ENCODE measurements around the gene HRH3. TPM values are rescaled to one million over a fixed set of nuclear protein-coding genes. Genes with fewer than 3 reads are reported as not detected.

Gene HRH3
- total RNA-seq, 1 donor from 2014 or later, result not detected

DNA sequence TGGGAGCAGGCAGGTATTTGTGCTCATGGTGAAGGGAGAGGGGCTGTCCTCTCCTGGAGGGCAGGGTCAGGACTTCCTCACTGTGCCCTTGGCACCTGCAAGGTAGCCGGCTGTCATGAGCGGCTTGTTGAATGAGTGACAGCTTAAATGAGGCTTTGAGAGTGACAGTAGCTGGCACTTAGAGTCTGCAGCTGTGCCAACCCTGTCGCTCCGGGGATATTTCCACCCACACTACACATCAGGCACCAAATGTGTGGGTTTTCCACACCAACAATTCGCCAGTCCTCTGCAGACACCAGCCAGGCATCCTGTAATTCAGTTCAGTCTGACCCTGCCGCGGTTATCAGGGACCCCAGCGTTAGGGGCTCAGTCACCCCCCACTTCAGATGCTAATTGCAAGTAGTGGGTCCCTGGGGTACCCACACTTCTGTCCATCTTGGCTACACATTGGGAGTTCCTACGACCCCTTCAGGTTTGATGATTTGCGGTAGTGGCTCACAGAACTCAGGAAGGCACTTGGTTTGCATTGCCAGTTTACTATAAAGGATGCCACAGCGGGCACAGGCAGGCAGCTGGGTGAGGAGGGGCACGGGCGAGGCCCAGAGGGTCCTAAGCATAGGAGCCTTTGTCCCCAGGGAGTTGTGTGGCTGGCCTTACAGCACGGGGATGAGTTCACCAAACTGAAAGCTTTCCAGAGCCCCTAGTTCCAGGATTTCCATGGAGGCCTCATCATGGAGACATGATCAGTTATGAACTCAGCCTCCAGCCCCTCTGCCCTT lies 28.1 kb downstream of the HRH3 start:
- Histone ChIP-seq H3K4me3 (ENCODE audit: low read depth, low read length) (no peak overlapping the region), H3K36me3 (ENCODE audit: control insufficient read depth, insufficient read depth, low read length) (no peaks in the 10 kb centered on the region), H3K27me3 (ENCODE audit: control insufficient read depth, insufficient read depth, low read length) (no peaks in the 10 kb centered on the region)
- TF ChIP-seq, protein P1, sequence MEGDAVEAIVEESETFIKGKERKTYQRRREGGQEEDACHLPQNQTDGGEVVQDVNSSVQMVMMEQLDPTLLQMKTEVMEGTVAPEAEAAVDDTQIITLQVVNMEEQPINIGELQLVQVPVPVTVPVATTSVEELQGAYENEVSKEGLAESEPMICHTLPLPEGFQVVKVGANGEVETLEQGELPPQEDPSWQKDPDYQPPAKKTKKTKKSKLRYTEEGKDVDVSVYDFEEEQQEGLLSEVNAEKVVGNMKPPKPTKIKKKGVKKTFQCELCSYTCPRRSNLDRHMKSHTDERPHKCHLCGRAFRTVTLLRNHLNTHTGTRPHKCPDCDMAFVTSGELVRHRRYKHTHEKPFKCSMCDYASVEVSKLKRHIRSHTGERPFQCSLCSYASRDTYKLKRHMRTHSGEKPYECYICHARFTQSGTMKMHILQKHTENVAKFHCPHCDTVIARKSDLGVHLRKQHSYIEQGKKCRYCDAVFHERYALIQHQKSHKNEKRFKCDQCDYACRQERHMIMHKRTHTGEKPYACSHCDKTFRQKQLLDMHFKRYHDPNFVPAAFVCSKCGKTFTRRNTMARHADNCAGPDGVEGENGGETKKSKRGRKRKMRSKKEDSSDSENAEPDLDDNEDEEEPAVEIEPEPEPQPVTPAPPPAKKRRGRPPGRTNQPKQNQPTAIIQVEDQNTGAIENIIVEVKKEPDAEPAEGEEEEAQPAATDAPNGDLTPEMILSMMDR (IDR thresholded peaks at IDR 0.05; ENCODE audit: insufficient read depth, low read length, poor library complexity, severe bottlenecking), result no peak
- no peak for DNase-seq (ENCODE audit: low read depth)

DNA sequence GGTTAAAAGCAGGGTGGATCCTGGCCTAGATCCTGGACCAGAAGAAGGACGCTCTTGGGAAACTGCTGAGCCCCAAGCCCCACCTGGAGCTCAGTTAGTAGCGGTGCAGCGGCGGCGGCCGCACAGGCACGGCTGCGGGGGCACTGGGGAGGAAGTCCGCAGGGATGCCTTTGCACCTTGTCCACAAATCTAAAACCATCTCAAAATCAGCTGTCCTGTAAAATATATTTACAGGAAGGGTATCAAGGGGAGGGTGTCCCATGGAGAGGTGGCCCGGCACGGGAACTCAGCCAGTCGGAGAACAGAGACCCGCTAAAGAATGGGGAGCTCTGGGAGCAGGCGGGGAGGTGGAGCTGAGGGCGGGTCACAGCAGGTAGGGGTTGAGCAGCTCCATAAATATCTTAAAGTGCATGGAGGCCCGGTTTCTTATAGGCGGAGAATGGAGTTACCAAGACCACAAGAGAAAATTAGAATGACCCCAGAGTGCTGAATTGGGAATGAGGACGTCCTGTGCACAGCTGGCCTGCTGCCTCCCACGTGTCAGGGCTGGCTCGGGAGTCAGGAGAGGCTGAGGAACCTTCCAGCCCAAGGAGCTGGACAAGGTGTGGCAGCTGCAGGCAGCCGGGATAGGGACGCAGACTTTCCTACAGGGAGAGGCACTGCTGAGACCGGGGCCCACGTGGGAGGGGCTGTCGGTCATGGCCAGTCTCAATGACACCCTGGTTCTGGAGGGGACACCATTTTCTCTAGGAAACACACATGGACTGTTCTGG lies 29.3 kb downstream of the HRH3 start:
- Histone ChIP-seq H3K27me3 (ENCODE audit: control insufficient read depth, insufficient read depth, low read length) (no peaks in the 10 kb centered on the region), H3K4me3 (ENCODE audit: low read depth, low read length) (no peak overlapping the region), H3K36me3 (ENCODE audit: control insufficient read depth, insufficient read depth, low read length) (no peaks in the 10 kb centered on the region)
- DNase-seq (ENCODE audit: low read depth), result no peak
- TF ChIP-seq, protein P1 (IDR thresholded peaks at IDR 0.05; ENCODE audit: insufficient read depth, low read length, poor library complexity, severe bottlenecking), result no peak

DNA sequence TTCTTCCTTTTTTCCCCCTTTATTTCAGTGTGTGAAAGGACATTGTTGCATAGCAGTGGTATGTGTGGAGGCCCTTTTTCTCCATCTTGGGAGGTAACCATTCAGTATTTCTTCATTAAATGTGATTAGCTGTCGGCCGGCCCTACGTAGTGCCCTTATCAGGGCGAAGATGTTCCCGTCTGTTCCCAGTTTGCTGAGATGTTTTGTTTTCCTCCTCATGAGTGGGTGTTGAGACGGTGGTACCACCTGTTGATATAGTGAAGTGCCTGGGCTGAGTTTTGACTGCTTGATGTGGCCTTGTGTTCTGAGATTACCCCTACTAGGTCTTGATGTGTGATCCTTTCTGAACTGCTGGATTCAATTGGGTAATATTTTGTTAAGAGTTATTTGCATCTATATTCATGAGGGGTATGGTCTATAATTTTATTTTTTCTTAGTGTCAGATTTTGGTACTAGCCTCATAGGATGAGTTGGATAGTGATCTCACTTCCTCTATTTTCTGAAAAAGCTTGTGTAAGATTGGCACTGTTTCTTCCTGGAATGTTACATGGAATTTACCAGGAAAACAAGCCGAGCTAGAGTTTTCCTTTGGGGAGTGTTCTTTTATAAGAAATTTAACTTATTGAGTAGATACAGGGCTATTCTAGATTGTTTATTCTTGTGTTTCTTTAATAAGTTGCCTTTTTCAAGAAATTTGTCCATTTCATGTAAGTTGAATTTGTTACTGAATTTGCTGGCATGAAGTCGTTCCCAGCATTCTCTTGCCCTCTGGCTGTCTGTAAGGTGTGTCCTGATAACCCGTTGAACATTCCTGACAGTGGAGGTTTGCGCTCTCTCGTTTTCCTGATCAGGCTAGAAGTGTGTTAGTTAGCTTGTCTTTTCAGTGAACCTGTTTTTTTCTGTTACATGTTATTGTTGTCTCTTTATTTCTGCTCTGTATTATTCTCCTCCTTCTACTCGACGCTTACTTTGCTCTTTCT lies 32.9 kb downstream of the HRH3 start:
- TF ChIP-seq, protein P1 (IDR thresholded peaks at IDR 0.05; ENCODE audit: insufficient read depth, low read length, poor library complexity, severe bottlenecking), result no peak
- no peak for DNase-seq (ENCODE audit: low read depth)
- H3K4me3 ChIP-seq (ENCODE audit: low read depth, low read length), result no peak overlapping the region
- H3K36me3 ChIP-seq (ENCODE audit: control insufficient read depth, insufficient read depth, low read length), result no peaks in the 10 kb centered on the region
- H3K27me3 ChIP-seq (ENCODE audit: control insufficient read depth, insufficient read depth, low read length), result no peaks in the 10 kb centered on the region

DNA sequence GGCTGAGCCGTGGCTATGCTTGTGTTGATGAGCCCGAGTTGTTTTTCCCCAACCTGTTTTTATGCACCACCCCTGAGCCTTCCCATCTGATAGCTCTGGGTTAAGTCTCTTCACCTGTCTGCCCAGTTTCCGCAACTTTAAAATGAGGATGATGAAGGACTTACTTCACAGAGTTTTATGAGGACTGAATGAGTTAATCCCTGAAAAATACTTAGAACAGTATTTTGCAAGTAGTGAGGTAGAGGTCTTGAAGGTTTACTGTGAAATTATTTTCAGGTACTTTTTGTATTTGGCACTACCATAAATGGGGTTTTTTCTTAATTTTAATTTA lies 34.0 kb downstream of the HRH3 start:
- H3K27me3 ChIP-seq (ENCODE audit: control insufficient read depth, insufficient read depth, low read length), result no peaks in the 10 kb centered on the region
- TF ChIP-seq, protein P1 (IDR thresholded peaks at IDR 0.05; ENCODE audit: insufficient read depth, low read length, poor library complexity, severe bottlenecking), result no peak
- no peak overlapping the region for H3K4me3 ChIP-seq (ENCODE audit: low read depth, low read length)
- no peaks in the 10 kb centered on the region for H3K36me3 ChIP-seq (ENCODE audit: control insufficient read depth, insufficient read depth, low read length)
- DNase-seq (ENCODE audit: low read depth), result no peak

DNA sequence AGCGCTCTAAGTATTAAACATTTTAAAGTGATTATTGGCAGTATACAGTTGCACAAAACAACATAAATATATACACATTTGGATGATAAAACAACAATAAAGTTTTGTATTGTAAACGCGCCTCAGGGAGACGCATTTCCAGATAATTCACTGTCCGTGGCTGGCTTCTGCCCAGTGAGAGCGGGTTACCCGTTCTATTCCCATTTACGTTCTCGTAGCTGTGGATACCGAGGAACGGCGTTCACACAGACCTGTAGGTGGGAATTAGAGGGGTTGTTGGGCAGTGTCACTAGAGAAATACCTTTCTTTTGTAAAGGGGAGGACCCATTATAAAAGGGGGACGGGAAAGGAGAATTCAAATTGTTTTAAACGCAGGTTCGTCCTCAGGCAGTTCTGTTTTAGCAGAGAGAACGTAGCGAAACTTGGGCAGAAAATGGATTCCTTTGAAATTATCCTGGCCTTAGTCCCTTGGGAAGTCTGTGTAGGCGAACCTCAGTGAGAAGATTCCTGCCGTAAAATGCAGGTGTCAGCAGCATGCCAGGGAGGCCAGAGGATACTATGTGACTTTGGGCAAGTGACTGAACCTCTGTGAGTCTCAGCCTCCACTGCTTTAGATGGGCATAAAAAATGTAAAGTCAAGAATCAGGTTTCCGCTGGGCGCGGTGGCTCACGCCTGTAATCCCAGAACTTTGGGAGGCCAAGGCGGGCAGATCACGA lies 36.5 kb downstream of the HRH3 start:
- DNase-seq (ENCODE audit: low read depth), result no peak
- Histone ChIP-seq H3K4me3 (ENCODE audit: low read depth, low read length) (peak overlapping the region; percentile 73), H3K36me3 (ENCODE audit: control insufficient read depth, insufficient read depth, low read length) (no peaks in the 10 kb centered on the region), H3K27me3 (ENCODE audit: control insufficient read depth, insufficient read depth, low read length) (no peaks in the 10 kb centered on the region)
- TF ChIP-seq, protein P1 (IDR thresholded peaks at IDR 0.05; ENCODE audit: insufficient read depth, low read length, poor library complexity, severe bottlenecking), result no peak

Measured in kidney epithelial cell (primary cell).